ENCODE data around the gene RPP25. TPM values are rescaled to one million over a fixed set of nuclear protein-coding genes. Genes with fewer than 3 reads are reported as not detected.

Gene RPP25
- polyA plus RNA-seq, 3 donors = 1.7 to 6.7 (median 6.5) TPM

- Histone ChIP-seq H3K36me3 (replicated peaks in 1 of 2; ENCODE audit: control insufficient read depth in 1 of 2, insufficient read depth in 2 of 2, low read length in 2 of 2) (peaks cover 38 to 66% of the 10 kb centered on the region in 2 donors), H3K79me2 (ENCODE audit: insufficient read depth, low read length) (no peaks in the 10 kb centered on the region), H3K4me1 (ENCODE audit: control insufficient read depth in 1 of 2, insufficient read depth in 2 of 2, low read length in 2 of 2) (no peaks in the 10 kb centered on the region), H3K4me2 (replicated peaks; ENCODE audit: extremely low read depth, low read length, poor library complexity, severe bottlenecking) (no peak overlapping the region), H3K9me3 (replicated peaks in 1 of 2; ENCODE audit: control insufficient read depth in 1 of 2, insufficient read depth in 1 of 2, low read length in 2 of 2) (no peaks in the 10 kb centered on the region), H3K9ac (ENCODE audit: insufficient read depth, low read length, poor library complexity, severe bottlenecking) (no peak overlapping the region), H4K20me1 (ENCODE audit: insufficient read depth, low read length) (no peaks in the 10 kb centered on the region), H3K4me3 (replicated peaks in 1 of 3; ENCODE audit: low read depth in 2 of 3, low read length in 3 of 3) (no peak overlapping the region), H2AFZ (ENCODE audit: insufficient read depth, low read depth, low read length, poor library complexity, severe bottlenecking) (no peak overlapping the region), H3K27me3 (ENCODE audit: control insufficient read depth in 2 of 2, insufficient read depth in 2 of 2, low read length in 2 of 2) (no peaks in the 10 kb centered on the region), H3K27ac (ENCODE audit: low read depth in 1 of 2, low read length in 2 of 2) (no peak overlapping the region)
- H3K27ac Mint-ChIP-seq = no peak overlapping the region
- intact Hi-C loops (cut with micrococcal nuclease) = no loop called here
- no peaks in the 10 kb centered on the region for H3K9me3 Mint-ChIP-seq
- no peak for DNase-seq
- 86% methylated on average over 9 of the region's 9 CpGs for WGBS (ENCODE audit: insufficient coverage)
- H3K36me3 Mint-ChIP-seq = peaks cover 33 to 71% of the 10 kb centered on the region in 2 donors
- no peak overlapping the region for H3K4me3 Mint-ChIP-seq
- peaks cover 0 to 2% (median 0%) of the 10 kb centered on the region in 3 donors for H3K27me3 Mint-ChIP-seq (ENCODE audit: low read depth in 3 of 3)
- no peak for TF ChIP-seq CTCF (IDR thresholded peaks at IDR 0.05)
- H3K4me1 Mint-ChIP-seq = no peaks in the 10 kb centered on the region
These were observed 43.5 kb downstream of the RPP25 start for GRCh38 chr15:74913041-74913440.

DNA sequence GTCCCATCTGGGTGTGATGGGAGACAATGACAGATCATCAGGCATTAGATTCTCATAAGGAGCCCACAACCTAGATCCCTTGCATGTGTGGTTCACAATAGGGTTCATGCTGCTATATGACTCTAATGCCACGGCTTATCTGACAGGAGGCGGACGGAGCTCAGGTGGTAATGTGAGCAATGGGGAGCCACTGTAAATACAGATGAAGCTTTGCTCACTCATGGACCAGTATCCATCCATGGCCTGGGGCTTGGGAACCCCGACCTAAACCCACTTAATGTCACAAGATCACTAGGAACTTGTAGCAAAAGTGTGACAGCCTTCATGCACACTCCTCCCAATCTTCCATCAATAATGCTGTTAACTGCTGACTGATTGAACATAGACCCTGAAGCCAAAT, 47.9 kb downstream of the RPP25 start:
- H3K27me3 Mint-ChIP-seq (ENCODE audit: low read depth in 3 of 3) = peaks cover 0 to 3% (median 0%) of the 10 kb centered on the region in 3 donors
- H3K36me3 ChIP-seq (replicated peaks in 1 of 2; ENCODE audit: control insufficient read depth in 1 of 2, insufficient read depth in 2 of 2, low read length in 2 of 2) = peaks cover 18 to 42% of the 10 kb centered on the region in 2 donors
- H3K9me3 Mint-ChIP-seq = peaks cover 0 to 2% (median 0%) of the 10 kb centered on the region in 7 donors
- H3K27ac Mint-ChIP-seq = no peak overlapping the region
- intact Hi-C loops (cut with micrococcal nuclease) = loop anchor here (10.0 kb wide), 1 partner anchor 64 kb away; the partner anchor contains the start of gene ULK3 (in 2 of the 2)
- peaks cover 19 to 47% of the 10 kb centered on the region in 2 donors for H3K36me3 Mint-ChIP-seq
- peaks cover 23% of the 10 kb centered on the region for H3K79me2 ChIP-seq (ENCODE audit: insufficient read depth, low read length)
- H3K27me3 ChIP-seq (ENCODE audit: control insufficient read depth in 2 of 2, insufficient read depth in 2 of 2, low read length in 2 of 2) = no peaks in the 10 kb centered on the region
- no peak overlapping the region for H3K4me3 ChIP-seq (replicated peaks in 1 of 3; ENCODE audit: low read depth in 2 of 3, low read length in 3 of 3)
- H3K4me1 ChIP-seq (ENCODE audit: control insufficient read depth in 1 of 2, insufficient read depth in 2 of 2, low read length in 2 of 2) = peaks cover 18 to 26% of the 10 kb centered on the region in 2 donors
- no peak overlapping the region for H3K9ac ChIP-seq (ENCODE audit: insufficient read depth, low read length, poor library complexity, severe bottlenecking)
- no peak overlapping the region for H3K4me3 Mint-ChIP-seq
- H2AFZ ChIP-seq (ENCODE audit: insufficient read depth, low read depth, low read length, poor library complexity, severe bottlenecking) = no peak overlapping the region
- peaks cover 24% of the 10 kb centered on the region for H3K4me1 Mint-ChIP-seq
- TF ChIP-seq CTCF (IDR thresholded peaks at IDR 0.05) = no peak
- DNase-seq = no peak
- no peak overlapping the region for H3K27ac ChIP-seq (ENCODE audit: low read depth in 1 of 2, low read length in 2 of 2)
- H3K4me2 ChIP-seq (replicated peaks; ENCODE audit: extremely low read depth, low read length, poor library complexity, severe bottlenecking) = no peak overlapping the region
- WGBS (ENCODE audit: insufficient coverage) = no CpG with 5 or more reads among the region's 4 CpGs
- no peaks in the 10 kb centered on the region for H3K9me3 ChIP-seq (replicated peaks in 1 of 2; ENCODE audit: control insufficient read depth in 1 of 2, insufficient read depth in 1 of 2, low read length in 2 of 2)
- H4K20me1 ChIP-seq (ENCODE audit: insufficient read depth, low read length) = no peaks in the 10 kb centered on the region

All from CD14-positive monocyte (primary cell).